NCI-H1694 treated with DMSO at 0.1 percent for 48 hours (cell line): ENCODE results near the gene SOHLH1.

ENCODE experiments used
- DNase-seq: peaks from one replicate; lab custom pipeline; 2025; lab: John Stamatoyannopoulos, UW

Gene SOHLH1, protein sequence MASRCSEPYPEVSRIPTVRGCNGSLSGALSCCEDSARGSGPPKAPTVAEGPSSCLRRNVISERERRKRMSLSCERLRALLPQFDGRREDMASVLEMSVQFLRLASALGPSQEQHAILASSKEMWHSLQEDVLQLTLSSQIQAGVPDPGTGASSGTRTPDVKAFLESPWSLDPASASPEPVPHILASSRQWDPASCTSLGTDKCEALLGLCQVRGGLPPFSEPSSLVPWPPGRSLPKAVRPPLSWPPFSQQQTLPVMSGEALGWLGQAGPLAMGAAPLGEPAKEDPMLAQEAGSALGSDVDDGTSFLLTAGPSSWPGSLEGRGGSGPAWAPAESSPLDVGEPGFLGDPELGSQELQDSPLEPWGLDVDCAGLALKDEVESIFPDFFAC

DNA sequence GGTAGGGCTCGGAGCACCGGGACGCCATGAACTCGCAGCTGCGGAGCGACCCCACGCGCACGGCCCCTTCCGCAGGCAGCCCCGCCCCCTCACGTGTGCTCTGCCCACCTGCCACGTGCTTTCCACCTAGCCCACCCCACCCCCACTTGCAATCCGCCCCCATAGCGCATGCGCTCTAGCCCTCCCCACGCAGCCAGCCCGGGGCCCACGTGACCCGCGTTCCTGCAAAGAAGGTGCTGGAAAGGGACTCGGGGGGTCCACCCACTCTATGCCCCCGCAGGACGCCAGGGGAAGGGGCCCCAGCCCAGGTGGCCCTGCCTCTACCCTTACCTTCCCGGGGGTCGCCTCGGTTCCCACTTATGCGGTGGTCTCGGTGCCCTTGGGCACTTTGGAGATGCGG lies at the start of gene SOHLH1:
TSS of gene SOHLH1 (minus strand) at position 42 of the 400 bp plus-strand sequence. CDS start at position 28, 14 bp downstream.
- DNase-seq = no peak

DNA sequence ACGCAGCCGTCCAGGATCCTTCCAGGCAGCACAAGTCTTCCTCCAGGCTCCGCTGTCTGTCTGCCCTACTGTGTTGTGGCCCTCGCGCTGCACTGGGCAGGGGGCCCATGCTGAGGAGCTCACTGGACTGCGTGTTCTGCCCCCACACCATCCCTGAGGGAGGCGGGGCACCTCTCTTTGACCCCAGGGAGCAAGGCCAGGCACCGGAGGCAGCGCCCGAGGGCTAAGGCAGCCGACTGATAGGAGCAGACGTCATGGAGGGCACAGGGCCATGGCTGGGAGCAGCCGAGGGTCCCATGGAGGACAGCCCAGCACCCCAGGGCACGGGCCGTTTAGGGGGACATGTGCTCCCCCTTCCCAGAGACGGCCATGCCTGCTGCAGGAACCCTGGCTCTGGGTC lies 49.4 kb upstream of the SOHLH1 start:
- no peak for DNase-seq

DNA sequence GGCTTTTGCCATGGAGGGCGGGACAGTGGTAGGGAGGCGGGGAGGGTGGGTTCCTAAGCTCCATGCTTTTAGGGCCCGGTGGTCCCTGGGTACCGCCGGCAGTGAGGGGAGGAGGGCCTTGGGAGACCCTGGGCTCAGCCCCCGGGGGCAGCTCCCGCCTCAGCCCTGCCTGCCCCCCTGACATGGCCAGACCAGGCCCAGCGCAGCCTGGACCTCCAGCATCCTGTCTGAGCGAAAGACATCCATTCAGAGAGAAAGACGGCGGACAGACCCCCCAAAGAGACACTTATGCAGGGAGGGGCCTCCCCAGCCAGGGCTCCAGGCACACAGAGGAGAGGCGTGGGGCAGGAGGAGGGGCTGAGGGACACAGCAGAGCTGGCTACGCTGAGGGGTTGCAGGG lies 48.0 kb upstream of the SOHLH1 start:
- DNase-seq = no peak

DNA sequence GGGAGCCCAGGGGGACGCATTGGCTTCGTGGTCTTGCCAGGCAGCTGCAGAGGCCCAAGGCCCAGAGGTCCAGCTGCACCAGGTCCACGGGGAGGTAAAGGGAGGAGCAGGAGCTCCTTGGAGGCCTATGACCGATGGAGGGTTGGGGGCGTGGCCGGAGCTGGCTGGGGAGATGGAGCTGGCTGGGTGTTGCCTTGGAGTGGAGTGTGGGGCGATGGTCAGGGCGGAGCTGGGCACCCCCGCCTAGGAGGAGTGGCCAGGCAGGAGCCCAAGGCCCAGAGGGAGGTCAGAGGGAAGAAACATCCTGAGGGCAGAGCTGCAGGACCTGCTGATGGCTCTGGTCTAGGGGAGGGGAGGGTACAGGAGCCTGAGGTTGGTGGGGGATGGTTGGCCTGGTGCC lies 47.3 kb upstream of the SOHLH1 start:
- DNase-seq = no peak

DNA sequence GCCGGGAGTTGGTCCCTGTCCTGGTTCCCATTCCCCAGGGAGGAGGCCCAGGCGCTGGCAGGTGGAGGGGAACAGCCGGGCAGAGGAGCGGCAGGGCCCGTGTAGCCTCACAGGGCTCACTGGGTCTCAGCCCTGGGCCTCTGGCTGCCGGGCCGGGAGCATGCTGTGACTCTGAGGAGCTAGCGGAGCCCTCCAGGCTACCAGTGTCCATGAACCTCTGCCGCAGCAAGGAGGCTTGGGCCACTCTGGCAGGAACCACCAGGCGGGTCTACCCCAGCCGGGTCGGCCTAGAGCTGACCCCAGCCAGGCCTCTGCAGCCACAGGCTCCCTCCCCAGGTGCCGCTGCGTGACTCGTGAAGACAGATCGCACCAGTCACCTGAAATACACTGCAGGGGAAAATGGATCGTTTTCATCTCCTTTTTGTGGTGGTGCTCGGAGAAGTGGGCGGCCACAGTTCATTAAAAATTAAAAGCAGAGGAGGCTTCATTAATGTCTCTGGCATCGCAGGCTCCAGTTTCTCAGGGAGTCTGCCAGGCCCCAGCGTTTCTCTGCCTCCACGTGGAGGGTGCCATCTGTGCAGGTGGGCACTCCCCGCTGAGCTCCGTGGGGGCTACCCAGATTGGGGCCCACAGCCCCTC lies 46.5 kb upstream of the SOHLH1 start:
- no peak for DNase-seq

DNA sequence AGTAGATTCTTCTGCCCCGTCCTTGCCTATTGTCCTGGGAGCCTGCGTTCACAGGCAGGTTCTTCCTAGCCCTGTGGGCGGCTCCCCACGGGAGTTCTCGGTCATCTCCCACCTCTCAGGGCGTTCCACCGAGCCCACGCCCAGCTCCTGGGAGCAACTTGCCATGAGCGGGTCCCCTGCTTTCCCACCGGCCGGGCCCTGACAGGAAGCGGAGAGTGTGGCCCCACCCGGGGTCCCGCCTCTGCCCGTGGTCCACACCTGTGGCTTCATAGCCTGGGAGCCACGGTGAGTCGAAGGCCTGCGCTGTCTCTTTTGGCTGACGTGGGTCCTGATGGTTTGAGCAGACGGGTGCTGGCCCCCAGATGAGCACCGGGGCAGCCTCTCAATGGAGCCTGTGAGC lies 45.9 kb upstream of the SOHLH1 start:
- no peak for DNase-seq

DNA sequence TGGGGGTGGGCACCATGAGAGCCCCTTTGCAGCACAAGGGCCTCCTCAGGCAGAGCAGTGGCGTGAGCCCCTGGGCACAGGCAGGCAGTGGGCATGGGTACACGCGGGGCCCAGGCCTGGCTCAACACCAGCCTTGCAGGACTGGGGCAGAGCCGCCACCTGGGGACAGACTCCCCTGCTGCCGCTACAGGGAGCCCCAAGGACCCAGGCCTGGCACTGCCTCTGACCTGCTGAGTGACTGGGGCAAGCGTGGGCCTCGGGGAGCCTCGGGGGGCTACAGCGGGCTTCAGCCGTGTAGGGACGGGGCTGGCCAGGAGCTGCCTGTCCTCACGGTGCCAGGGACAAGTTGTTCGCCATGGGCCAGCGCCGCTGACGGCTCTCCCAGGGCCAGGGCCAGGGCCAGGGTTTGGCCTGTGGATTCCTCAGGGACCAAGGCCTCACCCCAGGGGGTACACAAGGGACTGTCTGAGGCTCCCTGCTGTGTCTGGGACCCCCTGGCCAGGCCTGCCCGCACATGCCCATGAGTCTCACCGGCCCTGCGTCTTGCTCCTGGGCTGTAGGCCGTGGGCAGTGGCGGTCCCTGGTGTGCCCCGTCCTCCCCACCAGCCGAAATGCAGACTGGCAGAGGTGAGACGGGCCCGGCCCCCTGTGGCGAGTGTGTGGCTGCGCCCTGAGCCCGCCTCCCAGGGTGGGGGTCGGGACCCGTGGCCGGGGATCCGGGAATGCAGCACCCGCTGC lies 45.2 kb upstream of the SOHLH1 start:
- DNase-seq = no peak

DNA sequence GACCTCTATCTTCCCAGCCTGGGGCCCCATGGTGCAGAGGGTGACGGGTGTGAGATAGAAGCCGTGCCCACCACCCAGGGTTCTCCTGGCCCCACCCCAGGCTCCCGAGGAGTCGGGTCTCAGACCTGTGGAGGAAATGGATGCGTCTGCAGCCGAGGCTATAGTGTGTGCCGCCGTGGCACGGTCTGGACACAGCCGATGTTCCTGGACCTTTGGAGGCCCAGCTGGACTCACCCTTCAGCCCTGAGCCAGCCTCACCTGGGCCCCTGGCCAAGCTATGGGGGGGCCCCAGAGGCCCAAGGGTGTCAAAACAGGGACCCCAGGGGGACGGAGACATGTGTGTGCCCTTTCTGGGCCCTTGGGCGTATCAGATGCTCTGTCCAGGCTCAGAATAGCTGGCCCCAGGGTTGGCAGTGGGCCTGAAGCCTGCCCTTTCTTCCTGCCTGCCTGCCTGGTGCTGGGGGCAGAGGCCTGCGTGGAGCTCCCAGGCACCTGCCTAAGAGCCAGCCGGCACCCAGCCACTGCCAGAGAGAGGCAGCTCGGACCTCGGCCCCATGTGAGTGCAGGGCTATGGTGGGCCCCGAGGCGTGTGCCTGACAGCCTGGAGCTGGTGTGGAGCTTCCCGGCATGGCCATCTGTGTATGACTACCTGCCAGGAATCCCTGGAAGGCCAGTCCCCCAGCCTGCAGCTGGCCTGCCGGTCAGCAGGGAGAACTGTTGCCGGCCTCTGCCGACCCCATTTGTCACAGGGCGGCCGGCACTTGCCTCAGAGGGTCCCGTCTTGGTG lies 44.5 kb upstream of the SOHLH1 start:
- no peak for DNase-seq

DNA sequence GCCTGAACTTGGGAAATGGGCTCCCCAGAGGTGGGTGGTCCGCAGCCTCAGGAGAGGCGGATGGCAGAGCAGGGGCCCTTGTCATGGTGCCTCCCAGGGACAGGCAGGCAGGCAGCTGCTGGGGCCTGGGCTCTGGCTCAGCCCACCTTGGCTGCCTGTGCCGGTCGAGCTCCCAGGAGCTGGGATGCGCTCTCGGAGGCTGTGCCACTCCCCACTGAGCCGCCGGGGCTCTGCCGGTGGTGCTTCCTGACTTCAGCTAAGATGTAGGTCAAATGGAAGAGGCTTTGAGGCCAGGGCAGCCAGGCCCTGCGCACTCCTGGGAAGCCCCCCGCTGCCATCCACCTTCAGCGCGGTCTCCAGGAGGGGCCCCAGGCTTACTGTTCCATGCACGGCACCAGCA lies 43.7 kb upstream of the SOHLH1 start:
- DNase-seq = no peak

DNA sequence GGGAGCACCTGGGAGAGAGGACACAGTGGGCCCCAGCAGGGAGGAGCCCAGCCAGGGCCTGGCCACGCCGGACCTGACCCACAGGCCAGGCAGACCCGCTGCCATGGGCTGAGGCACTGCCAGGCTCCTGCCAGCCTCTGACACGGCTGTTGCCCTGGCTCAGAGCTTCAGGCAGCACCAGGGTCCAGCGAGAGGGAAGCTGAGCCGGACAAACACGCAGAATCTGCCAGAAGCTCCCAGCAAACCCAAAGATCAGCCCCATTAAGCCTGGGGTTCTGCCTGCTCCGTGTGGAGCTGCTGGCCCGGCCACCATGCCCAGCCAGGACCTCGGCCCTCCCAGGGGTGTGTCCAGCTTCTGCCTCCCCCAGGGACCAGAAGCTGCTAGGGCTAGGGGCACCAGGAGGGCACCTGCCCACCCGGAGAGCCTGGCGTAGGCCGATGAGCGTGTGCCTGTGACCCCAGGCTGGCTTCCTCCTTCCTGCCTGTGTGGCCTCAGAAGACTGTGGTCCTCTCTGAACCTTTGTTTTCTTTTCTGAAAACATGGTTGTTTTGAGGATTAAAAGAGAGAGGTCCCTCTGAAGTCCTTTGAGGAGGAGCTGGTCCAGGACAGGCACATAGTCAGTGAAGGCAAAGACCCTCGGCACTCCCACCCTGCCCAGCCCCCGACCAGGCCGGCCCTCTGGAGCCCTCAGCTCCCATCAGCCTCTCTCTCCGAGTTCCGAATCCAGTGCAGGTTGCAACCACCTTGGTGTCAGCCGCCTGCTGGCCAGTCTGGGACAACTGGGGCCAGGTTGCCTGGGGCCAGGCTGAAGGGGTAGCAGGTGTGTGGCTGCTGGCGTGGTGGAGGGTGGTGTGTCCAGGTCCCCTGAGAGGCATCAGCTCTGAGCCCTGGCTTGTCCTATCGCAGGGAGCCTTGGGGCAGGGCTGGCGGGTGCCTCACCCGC lies 42.3 kb upstream of the SOHLH1 start:
- no peak for DNase-seq

DNA sequence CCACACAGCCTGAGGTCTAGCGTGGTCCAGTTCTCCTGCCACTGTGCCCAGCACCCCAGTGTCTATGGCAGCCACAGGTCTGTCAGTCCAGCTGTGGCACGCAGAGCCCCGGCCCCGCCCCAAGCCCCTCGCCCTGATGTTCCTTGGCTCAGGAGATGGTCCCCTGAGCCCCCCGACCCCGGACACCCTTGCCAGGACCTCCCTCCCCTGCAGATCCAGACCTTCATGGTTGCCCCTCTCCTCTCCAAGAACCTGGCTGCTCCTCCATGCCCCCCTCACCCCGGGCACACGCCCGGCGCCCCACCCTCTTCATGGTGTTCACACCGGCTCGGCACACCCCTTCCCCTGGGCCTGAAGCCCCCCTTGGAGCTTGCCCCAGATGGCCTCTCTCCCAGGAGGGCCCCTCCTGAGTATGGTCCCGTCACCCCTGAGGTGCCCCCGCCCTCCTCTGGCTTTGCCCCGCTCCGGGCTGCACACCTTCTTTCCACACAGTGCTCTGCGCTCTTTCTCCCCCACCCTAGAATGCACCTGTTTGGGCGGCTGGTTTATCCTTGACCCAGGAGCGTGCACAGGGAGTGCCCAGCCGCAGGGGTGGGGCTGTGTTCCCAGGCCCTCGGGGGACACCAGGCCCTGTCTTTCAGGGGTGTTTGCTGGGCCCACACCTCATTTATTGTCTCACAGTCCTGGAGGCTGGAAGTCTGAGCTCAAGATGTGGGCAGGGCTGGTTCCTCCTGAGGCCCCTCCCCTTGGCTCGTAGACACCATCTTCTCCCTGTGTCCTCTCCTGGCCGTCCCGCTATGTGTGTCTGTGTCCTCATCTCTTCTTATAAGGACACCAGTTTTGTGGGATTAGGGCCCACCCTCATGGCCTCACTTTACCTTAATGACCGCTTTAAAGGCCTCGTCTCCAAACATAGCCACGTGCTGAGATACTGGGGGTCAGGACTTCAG lies 40.3 kb upstream of the SOHLH1 start:
- DNase-seq = no peak

DNA sequence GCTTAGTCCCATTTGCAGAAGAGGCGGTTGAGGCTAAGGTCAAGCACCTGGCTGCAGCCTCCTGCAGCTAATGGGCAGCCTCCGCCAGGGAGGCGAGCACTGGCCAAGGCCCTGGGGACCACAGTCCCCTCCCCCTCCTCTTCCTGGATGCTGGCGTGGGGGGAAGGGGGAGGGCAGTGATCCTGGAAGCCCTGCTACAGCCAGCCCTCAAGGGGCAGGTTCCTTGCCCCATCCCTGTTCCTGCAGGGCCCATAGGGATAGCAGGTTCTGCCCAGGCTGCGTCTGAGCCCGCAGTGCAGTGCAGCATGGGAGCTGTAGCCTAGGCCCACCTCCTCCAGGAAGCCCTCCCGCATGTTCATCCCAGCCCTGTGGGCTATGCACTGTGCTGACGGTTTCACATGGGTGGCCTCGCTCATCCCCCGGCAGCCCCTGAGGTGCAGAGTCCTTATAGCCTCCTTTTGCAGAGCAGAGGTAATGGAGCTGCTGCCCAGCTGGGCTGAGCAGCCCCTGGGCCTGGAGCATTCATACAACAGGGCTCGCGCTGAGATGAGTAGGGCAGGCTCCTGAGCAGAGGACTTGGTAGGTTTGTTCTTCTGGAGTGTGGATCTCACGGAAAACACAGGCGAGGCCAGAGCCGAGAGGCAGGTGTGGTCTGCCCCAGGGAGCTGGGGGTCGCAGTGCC lies 38.7 kb upstream of the SOHLH1 start:
- DNase-seq = no peak

DNA sequence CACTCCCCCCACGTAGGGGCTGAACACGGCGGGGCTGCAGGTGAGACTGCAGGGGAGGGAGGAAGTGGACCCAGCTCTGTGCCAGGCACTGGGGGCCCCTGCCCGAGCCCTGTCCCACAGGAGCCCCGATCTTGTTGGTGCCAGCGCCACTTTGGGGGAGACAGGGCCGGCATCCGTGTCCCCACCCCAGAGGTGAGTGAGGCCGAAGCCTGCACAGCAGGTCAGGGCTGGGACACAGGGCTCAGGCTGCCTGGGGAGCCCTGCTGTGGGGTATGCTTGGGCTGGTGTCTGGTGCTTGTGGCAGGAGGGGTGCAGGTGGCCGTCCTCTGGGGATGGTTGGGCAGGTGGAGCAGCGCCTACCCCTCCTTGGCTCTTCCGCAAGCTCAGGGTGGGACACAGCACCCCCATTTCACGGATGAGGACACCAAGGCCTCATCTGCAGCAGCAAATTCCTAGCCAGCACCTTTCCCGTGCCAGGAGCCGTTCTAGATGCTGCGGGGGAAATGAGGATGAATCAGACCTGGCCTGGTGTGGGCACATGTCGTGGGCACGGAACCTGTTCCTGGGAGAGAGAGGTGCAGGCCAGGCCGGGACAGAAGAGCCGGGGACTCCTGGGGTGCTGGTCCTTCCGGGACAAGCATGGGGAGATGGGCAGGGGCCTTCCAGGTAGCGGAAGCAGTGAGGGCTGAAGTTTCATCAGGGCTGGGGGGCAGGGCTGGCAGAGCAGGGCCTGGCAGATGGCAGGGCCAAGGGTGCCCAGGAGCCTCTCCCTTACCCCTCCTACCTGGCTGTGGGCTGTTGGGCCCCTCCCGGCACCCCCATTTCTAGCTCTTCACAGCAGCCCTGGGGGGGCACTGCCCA lies 37.9 kb upstream of the SOHLH1 start:
- no peak for DNase-seq

DNA sequence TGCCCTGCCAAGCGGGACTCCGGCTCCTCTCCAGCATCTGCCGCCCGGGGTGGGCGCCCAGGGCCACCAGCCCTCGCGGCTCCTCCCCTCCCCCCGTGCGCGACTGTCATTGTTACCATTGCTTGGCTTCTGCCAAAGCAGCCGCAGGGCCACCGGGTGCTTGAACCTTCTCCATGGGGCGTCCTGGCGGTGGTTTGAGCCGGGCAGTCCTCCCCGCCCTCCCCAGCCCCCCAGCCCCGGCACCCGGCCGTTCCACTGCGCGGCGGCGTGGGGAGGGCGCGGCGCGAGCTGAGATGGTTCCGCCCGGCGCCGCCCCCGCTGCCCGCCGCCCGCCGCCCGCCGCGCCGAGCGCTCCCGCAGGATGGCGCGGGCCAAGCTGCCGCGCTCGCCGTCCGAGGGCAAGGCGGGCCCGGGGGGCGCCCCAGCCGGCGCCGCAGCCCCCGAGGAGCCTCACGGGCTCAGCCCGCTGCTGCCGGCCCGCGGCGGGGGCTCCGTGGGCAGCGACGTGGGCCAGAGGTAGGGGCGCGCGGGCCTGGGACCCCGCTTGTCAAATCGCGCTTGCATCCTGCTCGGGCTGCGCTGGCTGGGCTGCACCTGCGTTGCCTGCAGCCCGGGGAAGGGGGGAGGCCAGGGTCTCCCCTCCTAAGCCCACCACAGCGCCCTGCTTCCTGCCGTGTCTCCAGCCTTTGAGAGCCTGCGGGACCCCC lies 37.1 kb upstream of the SOHLH1 start:
- no peak for DNase-seq

DNA sequence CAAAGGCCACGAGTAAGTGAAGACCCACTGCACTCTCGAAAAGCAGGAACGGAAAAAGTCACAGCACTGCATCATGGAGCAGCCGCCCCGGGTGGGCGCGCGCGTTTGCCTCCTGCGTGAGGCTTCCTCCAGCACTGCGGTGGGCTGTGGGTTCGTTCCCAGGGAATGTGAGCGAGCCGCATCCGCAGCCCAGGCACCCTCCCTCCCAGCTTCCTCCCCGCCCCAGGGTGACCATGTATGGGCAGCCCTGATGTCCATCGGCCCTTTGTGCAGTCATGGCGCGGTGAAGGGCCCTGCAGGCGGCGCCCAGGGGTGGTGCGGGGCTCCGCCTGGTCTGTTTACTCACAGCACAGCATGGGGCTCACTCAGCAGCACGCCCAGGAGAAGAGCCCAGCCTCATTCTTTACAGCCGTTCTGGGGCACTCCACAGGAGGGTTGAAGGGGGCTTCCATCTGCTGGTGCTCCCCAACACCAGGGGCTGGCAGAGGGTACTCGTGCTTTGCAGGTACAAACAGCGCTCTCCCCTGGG lies 35.4 kb upstream of the SOHLH1 start:
- DNase-seq = no peak

DNA sequence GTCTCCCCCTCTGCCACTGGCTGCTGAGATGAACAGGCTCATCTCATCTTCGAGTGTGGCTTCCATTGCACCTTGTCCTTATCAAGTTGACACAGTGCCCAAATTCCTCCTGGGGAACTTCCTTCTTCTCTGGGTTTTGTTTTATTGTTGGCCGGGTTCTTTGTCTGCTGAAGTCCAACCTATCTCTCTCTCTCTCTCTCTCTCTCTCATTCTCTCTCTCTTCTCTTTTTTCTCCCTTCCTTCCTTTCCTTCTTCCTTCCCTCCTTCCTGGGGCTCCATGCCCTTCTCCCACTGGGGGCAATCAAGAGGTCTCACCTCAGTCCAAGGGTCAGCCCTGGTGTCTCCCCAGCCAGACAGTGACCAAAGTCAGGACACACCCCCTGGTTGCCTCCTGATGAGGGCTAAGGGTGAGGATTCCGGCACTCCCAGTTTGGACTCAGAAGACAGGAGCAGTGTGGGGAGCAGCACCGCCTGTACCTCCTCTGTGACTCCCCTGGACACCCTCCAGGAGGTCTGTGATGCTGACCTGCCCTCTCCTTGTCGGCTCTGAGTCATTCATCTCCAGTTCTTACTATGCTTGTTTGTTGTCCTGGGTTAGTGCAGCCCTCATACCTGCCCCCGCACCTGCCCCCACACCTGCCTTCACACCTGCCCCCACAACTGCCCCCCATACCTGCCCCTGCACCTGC lies 33.4 kb upstream of the SOHLH1 start:
- no peak for DNase-seq

DNA sequence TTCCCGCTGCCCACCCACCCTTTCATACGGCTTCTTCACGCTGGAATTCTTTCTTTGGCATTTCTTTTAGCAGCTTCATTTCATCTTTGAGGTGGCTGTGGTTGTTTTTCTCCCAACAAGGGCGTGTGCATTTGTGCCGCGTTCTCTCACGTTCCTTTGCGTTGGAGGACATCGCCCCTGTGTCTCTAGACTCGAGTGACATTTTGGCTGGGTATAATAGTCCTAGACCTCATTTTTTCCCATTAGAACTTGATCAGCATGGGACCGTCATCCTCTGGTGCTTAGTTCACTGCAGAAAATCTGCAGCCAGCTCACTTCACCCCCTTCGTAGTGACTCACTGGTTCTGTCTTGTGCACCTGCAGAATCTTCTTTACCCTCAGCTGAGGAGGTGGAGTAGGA lies 32.2 kb upstream of the SOHLH1 start:
- DNase-seq = no peak
